Mesenchymal stem cell (in vitro differentiated cells and primary cell): ENCODE results near the gene CHCT1.

Experiments used
- DNase-seq: peaks from one replicate; pipeline ENCODE4 v3.0.0-alpha.2; 2013
- H2AFZ ChIP-seq: one replicate; pipeline ENCODE4 v1.6.1; 2013; ENCODE audit warnings: low read depth, mild to moderate bottlenecking, control low read depth, inconsistent platforms, low read length, moderate library complexity
- H2AK5ac ChIP-seq: 2 replicates; pipeline ENCODE4 v1.6.1; 2013; ENCODE audit warnings: low read length, moderate library complexity, mild to moderate bottlenecking, inconsistent platforms; ENCODE audit not compliant: severe bottlenecking
- H2BK120ac ChIP-seq: one replicate; pipeline ENCODE4 v1.6.1; 2013; ENCODE audit warnings: low read depth, mild to moderate bottlenecking, inconsistent platforms, low read length, moderate library complexity
- H2BK12ac ChIP-seq, 2 experiments: one replicate each; pipeline ENCODE4 v1.6.1; 2013; ENCODE audit warnings: inconsistent platforms in 2 of 2, low read length in 2 of 2, mild to moderate bottlenecking in 2 of 2, moderate library complexity in 2 of 2, control low read depth in 1 of 2
- H2BK15ac ChIP-seq: one replicate; pipeline ENCODE4 v1.6.1; 2013; ENCODE audit warnings: mild to moderate bottlenecking, low read depth, inconsistent platforms; ENCODE audit not compliant: poor library complexity, severe bottlenecking
- H2BK5ac ChIP-seq: 2 replicates; pipeline ENCODE4 v1.6.1; 2013; ENCODE audit warnings: low read depth, mild to moderate bottlenecking, low read length, control low read depth, inconsistent platforms; ENCODE audit not compliant: poor library complexity, severe bottlenecking
- H3K14ac ChIP-seq, 2 experiments: one replicate each; pipeline ENCODE4 v1.6.1; 2013; ENCODE audit warnings: inconsistent platforms in 2 of 2, low read length in 2 of 2, control low read depth in 1 of 2, mild to moderate bottlenecking in 1 of 2, moderate library complexity in 1 of 2
- H3K18ac ChIP-seq, 2 experiments: one replicate each; pipeline ENCODE4 v1.6.1; 2013; ENCODE audit warnings: inconsistent platforms in 2 of 2, low read length in 2 of 2, control low read depth in 1 of 2, low read depth in 1 of 2, mild to moderate bottlenecking in 1 of 2
- H3K23ac ChIP-seq, 2 experiments: one replicate each; pipeline ENCODE4 v1.6.1; 2013; ENCODE audit warnings: inconsistent platforms in 2 of 2, low read length in 2 of 2, mild to moderate bottlenecking in 2 of 2, moderate library complexity in 2 of 2, control low read depth in 1 of 2
- H3K27ac ChIP-seq: 2 replicates; pipeline ENCODE4 v1.5.1; 2013; ENCODE audit warnings: mild to moderate bottlenecking, moderate library complexity, low read length, control low read depth, inconsistent platforms; ENCODE audit not compliant: poor library complexity, severe bottlenecking
- H3K27me3 ChIP-seq, 2 experiments: 2 replicates each; pipeline versions ENCODE4 v1.6.1 to v1.7.0; 2013; ENCODE audit warnings: low read length in 2 of 2, mild to moderate bottlenecking in 2 of 2, moderate library complexity in 2 of 2, control low read depth in 1 of 2, inconsistent platforms in 1 of 2; ENCODE audit not compliant: control insufficient read depth in 1 of 2, insufficient read depth in 1 of 2
- H3K36me3 ChIP-seq, 2 experiments: 2 replicates each; pipeline versions ENCODE4 v1.6.1 to v1.7.0; 2013; ENCODE audit warnings: low read length in 2 of 2, control low read depth in 1 of 2, inconsistent platforms in 1 of 2, low read depth in 1 of 2, mild to moderate bottlenecking in 1 of 2; ENCODE audit not compliant: insufficient read depth in 2 of 2, control insufficient read depth in 1 of 2
- H3K4ac ChIP-seq, 2 experiments: one replicate each; pipeline ENCODE4 v1.6.1; 2013; ENCODE audit warnings: inconsistent platforms in 2 of 2, low read length in 2 of 2, mild to moderate bottlenecking in 2 of 2, moderate library complexity in 2 of 2, control low read depth in 1 of 2, low read depth in 1 of 2
- H3K4me1 ChIP-seq: 2 replicates; pipeline ENCODE4 v1.6.1; 2013; ENCODE audit warnings: low read depth, low read length, control low read depth; ENCODE audit not compliant: control insufficient read depth, insufficient read depth
- H3K4me2 ChIP-seq: 2 replicates; pipeline ENCODE4 v1.6.1; 2013; ENCODE audit warnings: low read length, mild to moderate bottlenecking, inconsistent platforms; ENCODE audit not compliant: poor library complexity, severe bottlenecking
- H3K4me3 ChIP-seq, 2 experiments: 2 replicates each; pipeline versions ENCODE4 v1.5.1 to v1.7.0; 2013; ENCODE audit warnings: low read length in 2 of 2, mild to moderate bottlenecking in 2 of 2, control low read depth in 1 of 2, low read depth in 1 of 2; ENCODE audit not compliant: insufficient read depth in 1 of 2
- H3K79me1 ChIP-seq: replicated peaks from 2 replicates; pipeline ENCODE4 v1.6.1; 2013; ENCODE audit warnings: mild to moderate bottlenecking, control low read depth, low read length, inconsistent platforms; ENCODE audit not compliant: poor library complexity, severe bottlenecking
- H3K9ac ChIP-seq: 2 replicates; pipeline ENCODE4 v1.7.0; 2013; ENCODE audit warnings: mild to moderate bottlenecking, low read length, moderate library complexity
- H3K9me3 ChIP-seq: 2 replicates; pipeline ENCODE4 v1.7.0; 2013; ENCODE audit warnings: mild to moderate bottlenecking, low read length; ENCODE audit not compliant: control insufficient read depth
- H4K8ac ChIP-seq: one replicate; pipeline ENCODE4 v1.6.1; 2013; ENCODE audit warnings: inconsistent platforms, mild to moderate bottlenecking, low read length, moderate library complexity
- H4K91ac ChIP-seq: one replicate; pipeline ENCODE4 v1.6.1; 2013; ENCODE audit warnings: mild to moderate bottlenecking, low read length, inconsistent platforms
- WGBS: methylation state at CpG from one replicate; pipeline ENCODE4 v1.1.7; 2013; ENCODE audit warnings: mixed read lengths; 5-methylcytosine and 5-hydroxymethylcytosine counted together

CHCT1 gene

GRCh38 chr17:60393840-60394723 lies 28.2 kb upstream of the CHCT1 start:
- Histone ChIP-seq H2BK15ac (no peak overlapping the region), H3K27me3 (no peaks in the 10 kb centered on the region)

GRCh38 chr17:60395508-60396065 lies 26.7 kb upstream of the CHCT1 start:
- H3K27ac ChIP-seq, result no peak overlapping the region
- no peak overlapping the region for H3K18ac ChIP-seq
- no peaks in the 10 kb centered on the region for H3K9me3 ChIP-seq
- peaks cover 1% of the 10 kb centered on the region for H3K4me1 ChIP-seq
- no peak overlapping the region for H3K4me2 ChIP-seq
- H3K23ac ChIP-seq, result no peak overlapping the region
- no peak overlapping the region for H2AFZ ChIP-seq
- H3K4me3 ChIP-seq, result no peak overlapping the region
- H2AK5ac ChIP-seq, result no peak overlapping the region
- no peaks in the 10 kb centered on the region for H3K27me3 ChIP-seq
- H3K4ac ChIP-seq, result no peak overlapping the region
- H3K79me1 ChIP-seq, result peaks cover 5% of the 10 kb centered on the region
- no peak for DNase-seq
- no peak overlapping the region for H3K9ac ChIP-seq
- no peak overlapping the region for H3K14ac ChIP-seq
- no peak overlapping the region for H4K91ac ChIP-seq
- WGBS, result no CpG with 5 or more reads among the region's 4 CpGs
- H4K8ac ChIP-seq, result no peak overlapping the region
- no peak overlapping the region for H2BK12ac ChIP-seq
- H3K36me3 ChIP-seq, result no peaks in the 10 kb centered on the region
- no peak overlapping the region for H2BK5ac ChIP-seq
- no peak overlapping the region for H2BK15ac ChIP-seq
- no peak overlapping the region for H2BK120ac ChIP-seq

More at GRCh38 chr17:60393840-60394723, 28.2 kb upstream of the CHCT1 start:
- peaks cover 5% of the 10 kb centered on the region for H3K79me1 ChIP-seq
- H3K23ac ChIP-seq, result no peak overlapping the region
- no peak overlapping the region for H3K14ac ChIP-seq
- no peak overlapping the region for H3K18ac ChIP-seq
- no peak overlapping the region for H3K9ac ChIP-seq
- no peak overlapping the region for H2AK5ac ChIP-seq
- peak overlapping the region; percentile 3 for H2BK120ac ChIP-seq
- peak overlapping the region in 1 of 2 experiments; percentile 73 for H2BK12ac ChIP-seq
- no peak overlapping the region for H2BK5ac ChIP-seq
- H3K36me3 ChIP-seq, result no peaks in the 10 kb centered on the region
- peak overlapping the region; percentile 56 for H4K91ac ChIP-seq
- H3K4me1 ChIP-seq, result peaks cover 1% of the 10 kb centered on the region
- no peak overlapping the region for H4K8ac ChIP-seq
- no peak overlapping the region for H3K4me3 ChIP-seq
- no peak for DNase-seq
- 96% methylated on average over 11 of the region's 17 CpGs for WGBS
- no peak overlapping the region for H2AFZ ChIP-seq
- H3K9me3 ChIP-seq, result no peaks in the 10 kb centered on the region
- no peak overlapping the region for H3K4ac ChIP-seq
- no peak overlapping the region for H3K4me2 ChIP-seq
- H3K27ac ChIP-seq, result no peak overlapping the region

DNA sequence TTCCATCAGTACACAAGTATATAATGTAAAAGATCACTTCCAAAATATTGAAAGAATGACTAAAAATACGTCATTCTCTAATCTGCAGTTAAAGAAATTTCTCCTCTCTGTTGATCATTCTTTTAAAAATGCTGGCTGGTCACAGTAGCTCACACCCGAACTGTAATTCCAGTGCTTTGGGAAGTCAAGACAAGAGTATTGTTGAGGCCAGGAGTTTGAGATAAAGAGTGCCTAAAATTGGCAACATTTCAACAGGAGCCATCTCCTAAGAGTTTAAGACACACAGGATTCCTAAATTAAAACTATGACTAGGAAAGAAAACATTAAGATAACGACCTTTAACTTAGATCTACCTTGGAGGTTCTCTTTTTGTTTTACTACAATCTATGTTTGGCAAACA lies 25.9 kb upstream of the CHCT1 start:
- H2AFZ ChIP-seq, result no peak overlapping the region
- no peak overlapping the region for H3K4ac ChIP-seq
- H3K23ac ChIP-seq, result no peak overlapping the region
- no peak overlapping the region for H2BK15ac ChIP-seq
- H3K4me3 ChIP-seq, result no peak overlapping the region
- H3K27me3 ChIP-seq, result no peaks in the 10 kb centered on the region
- no peaks in the 10 kb centered on the region for H3K9me3 ChIP-seq
- no peak overlapping the region for H3K4me2 ChIP-seq
- H3K4me1 ChIP-seq, result peaks cover 1% of the 10 kb centered on the region
- no peak overlapping the region for H4K91ac ChIP-seq
- no peaks in the 10 kb centered on the region for H3K36me3 ChIP-seq
- H2BK12ac ChIP-seq, result no peak overlapping the region
- 90% methylated on average over 2 of the region's 3 CpGs for WGBS
- no peak overlapping the region for H3K18ac ChIP-seq
- H3K14ac ChIP-seq, result no peak overlapping the region
- no peak overlapping the region for H2AK5ac ChIP-seq
- H2BK5ac ChIP-seq, result no peak overlapping the region
- H3K9ac ChIP-seq, result no peak overlapping the region
- H3K27ac ChIP-seq, result no peak overlapping the region
- no peak overlapping the region for H4K8ac ChIP-seq
- no peak overlapping the region for H2BK120ac ChIP-seq
- DNase-seq, result no peak
- H3K79me1 ChIP-seq, result peaks cover 4% of the 10 kb centered on the region

DNA sequence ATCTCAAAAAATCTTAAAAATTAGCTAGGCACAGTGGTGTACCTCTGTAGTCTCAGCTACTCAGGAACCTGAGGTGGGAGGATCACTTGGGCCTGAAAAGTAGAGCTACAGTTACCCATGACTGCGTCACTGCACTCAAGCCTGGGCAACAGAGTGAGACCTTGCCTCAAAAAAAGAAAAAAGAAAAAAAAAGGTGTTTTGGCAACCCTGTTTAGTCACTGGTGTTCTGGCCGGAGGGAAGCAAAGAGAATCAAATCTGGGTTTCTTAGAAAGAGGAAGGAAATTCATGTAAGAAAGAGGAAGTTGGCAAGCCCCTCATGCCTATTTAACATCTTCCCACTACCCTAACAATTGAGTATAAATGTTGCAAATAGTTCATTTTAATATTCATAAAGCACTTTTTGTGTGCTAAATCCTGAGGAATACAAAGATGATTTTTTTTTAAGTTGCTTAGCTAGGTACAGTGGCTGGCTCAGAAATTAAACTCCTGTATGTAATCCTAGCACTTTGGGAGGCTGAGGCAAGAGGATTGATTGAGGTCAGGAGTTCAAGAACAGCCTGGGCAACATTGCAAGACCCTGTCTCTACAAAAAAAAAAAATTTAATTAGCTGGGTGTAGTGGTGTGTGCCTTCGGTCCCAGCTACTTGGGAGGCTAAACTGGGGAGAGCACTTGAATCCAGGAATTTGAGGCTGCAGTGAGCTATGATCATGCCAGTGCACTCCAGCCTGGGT lies 23.9 kb upstream of the CHCT1 start:
- no peak overlapping the region for H3K14ac ChIP-seq
- no peak overlapping the region for H3K27ac ChIP-seq
- H2AK5ac ChIP-seq, result no peak overlapping the region
- no peak overlapping the region for H3K4me2 ChIP-seq
- no peak overlapping the region for H2BK15ac ChIP-seq
- no peak overlapping the region for H2BK12ac ChIP-seq
- WGBS, result 94% methylated on average over 2 of the region's 3 CpGs
- no peak overlapping the region for H3K18ac ChIP-seq
- H2AFZ ChIP-seq, result no peak overlapping the region
- H3K9ac ChIP-seq, result no peak overlapping the region
- no peak overlapping the region for H2BK120ac ChIP-seq
- H3K27me3 ChIP-seq, result no peaks in the 10 kb centered on the region
- H3K4me3 ChIP-seq, result no peak overlapping the region
- no peak overlapping the region for H2BK5ac ChIP-seq
- H3K4me1 ChIP-seq, result peaks cover 1% of the 10 kb centered on the region
- H4K8ac ChIP-seq, result no peak overlapping the region
- no peaks in the 10 kb centered on the region for H3K9me3 ChIP-seq
- H4K91ac ChIP-seq, result no peak overlapping the region
- H3K79me1 ChIP-seq, result no peaks in the 10 kb centered on the region
- H3K4ac ChIP-seq, result no peak overlapping the region
- H3K23ac ChIP-seq, result no peak overlapping the region
- DNase-seq, result no peak
- no peaks in the 10 kb centered on the region for H3K36me3 ChIP-seq
